Effector memory CD8-positive, alpha-beta T cell (primary cell): ENCODE results near the gene KCNIP3.

Source experiments
- ATAC-seq: fragments of 150-1000 bp; cut with Tn5 transposase; replicated peaks from 2 replicates; pipeline ENCODE4 v1.10.0; 2021; ENCODE audit warnings: mild to moderate bottlenecking, moderate library complexity
- DNase-seq, 3 experiments: peaks; one replicate each; pipeline ENCODE4 v3.0.0; 2021
- H3K27ac Mint-ChIP-seq, 2 donors: one replicate each; pipeline ENCODE4 v1.8.0; 2022; ENCODE audit warnings: mild to moderate bottlenecking in 2 of 2, mixed read lengths in 2 of 2, moderate library complexity in 2 of 2
- H3K27me3 Mint-ChIP-seq, 2 donors: one replicate each; pipeline ENCODE4 v1.8.0; 2022; ENCODE audit warnings: mixed read lengths in 2 of 2
- H3K36me3 Mint-ChIP-seq: one replicate; pipeline ENCODE4 v1.8.0; 2022; ENCODE audit warnings: mild to moderate bottlenecking, moderate library complexity, mixed read lengths; ENCODE audit not compliant: insufficient read depth
- H3K4me1 Mint-ChIP-seq, 2 donors: one replicate each; pipeline ENCODE4 v1.8.0; 2022; ENCODE audit warnings: low read depth in 2 of 2, mixed read lengths in 2 of 2
- H3K4me3 Mint-ChIP-seq, 2 donors: one replicate each; pipeline ENCODE4 v1.8.0; 2022; ENCODE audit warnings: mild to moderate bottlenecking in 2 of 2, mixed read lengths in 2 of 2, moderate library complexity in 2 of 2
- H3K9me3 Mint-ChIP-seq, 2 donors: one replicate each; pipeline ENCODE4 v1.8.0; 2022; ENCODE audit warnings: mixed read lengths in 2 of 2

The KCNIP3 gene

DNA sequence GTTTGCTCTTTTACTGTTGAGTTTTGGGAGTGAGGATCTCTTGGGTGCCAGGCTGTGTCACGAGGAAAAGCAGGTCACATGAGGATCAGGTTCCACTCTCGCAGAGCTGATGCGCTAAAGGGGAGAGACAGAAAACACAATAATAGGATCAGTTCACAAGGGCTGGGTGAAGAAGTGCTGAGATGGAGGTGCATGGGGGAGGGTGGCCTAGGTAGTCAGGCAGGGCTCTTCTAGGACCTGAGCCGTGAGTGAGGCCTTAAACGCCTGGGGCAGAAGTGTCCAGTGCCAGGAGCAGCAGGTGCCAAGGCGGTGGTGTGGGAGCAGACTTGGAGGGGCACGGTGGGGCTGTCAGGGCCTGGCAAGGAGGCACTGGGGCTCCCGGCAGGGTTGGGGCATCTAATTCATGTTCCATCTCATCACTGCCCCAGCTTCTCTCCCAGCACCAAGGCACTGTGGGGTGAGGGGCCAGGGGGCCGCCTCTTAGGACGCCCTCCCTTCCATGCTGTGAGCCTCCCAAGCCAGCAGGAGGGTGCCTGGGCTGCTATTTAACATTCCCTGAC, 9.3 kb downstream of the KCNIP3 start:
- ATAC-seq (no peak), DNase-seq (no peak)
- Mint-ChIP-seq H3K36me3 (no peaks in the 10 kb centered on the region), H3K27ac (no peak overlapping the region), H3K4me3 (no peak overlapping the region), H3K27me3 (peaks cover 0 to 27% of the 10 kb centered on the region in 2 donors), H3K9me3 (no peaks in the 10 kb centered on the region), H3K4me1 (no peaks in the 10 kb centered on the region)

DNA sequence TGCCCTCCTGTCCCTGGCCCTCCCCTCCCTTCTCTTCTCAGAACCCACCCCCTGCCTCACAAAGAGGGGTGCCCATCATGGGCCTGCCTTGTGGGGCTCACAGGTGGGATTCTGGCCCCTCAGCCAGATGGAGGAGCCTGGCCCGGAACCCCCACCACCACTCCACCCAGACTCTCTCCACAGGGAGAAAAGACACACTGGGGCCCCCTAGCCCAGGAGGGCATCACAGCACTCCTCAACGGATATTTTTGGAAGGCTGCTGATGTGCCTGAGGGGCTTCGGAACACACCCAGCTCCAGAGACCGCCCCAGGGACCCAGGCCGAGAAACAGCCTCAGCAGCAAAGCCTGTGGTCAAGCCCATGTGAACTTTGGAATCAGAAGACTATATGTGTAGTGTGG, 9.9 kb downstream of the KCNIP3 start:
- Mint-ChIP-seq H3K36me3 (no peaks in the 10 kb centered on the region), H3K4me3 (no peak overlapping the region), H3K27me3 (peaks cover 0 to 30% of the 10 kb centered on the region in 2 donors), H3K9me3 (no peaks in the 10 kb centered on the region), H3K27ac (no peak overlapping the region), H3K4me1 (no peaks in the 10 kb centered on the region)
- DNase-seq = no peak
- no peak for ATAC-seq

DNA sequence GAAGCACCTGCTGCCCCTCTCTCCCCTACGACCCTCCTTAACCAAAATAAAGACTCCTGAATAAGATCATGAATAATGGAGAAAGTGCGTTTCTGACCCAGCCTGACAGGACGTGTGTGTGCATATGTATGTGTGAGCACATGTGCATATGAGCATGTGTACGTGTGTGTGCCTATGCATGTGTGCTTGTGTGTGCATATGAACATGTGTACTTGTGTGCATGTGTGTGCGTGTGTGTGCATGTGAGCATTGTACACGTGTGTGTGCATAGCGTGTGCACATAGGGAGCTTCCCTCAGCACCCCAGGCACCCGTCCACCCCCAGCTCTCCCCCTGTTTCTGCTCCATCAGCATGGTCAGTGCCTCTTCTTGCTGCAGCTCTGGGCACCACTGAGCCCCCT, 10.7 kb downstream of the KCNIP3 start:
- DNase-seq = no peak
- no peaks in the 10 kb centered on the region for H3K36me3 Mint-ChIP-seq

DNA sequence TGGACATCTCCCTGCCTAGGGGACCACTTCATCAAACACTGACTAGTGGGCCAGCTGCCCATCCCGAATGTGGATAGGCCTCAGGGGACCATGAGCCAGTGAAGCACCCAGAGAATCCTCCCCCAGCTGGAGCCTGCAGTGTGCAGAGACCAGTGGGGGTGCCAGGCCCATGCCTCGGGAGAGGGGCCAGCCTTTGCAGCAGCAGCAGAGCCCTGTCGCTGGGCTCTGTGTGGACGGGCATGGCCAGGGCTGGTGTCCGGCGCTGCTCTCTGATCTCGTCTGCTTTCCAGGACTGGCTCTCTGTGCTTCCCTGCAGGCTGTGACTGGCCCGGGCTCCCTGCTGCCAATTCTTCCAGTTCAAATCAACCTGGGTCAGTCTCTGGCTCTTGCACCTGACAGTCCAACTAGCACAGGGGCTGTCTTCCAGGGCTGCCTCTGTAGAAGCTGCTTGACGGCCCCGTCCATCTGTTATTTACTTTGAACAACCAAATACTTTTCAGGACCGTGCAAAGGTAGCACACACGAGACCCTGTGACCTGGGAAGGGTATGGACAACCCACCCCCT, 11.4 kb downstream of the KCNIP3 start:
- no peak for ATAC-seq
- no peaks in the 10 kb centered on the region for H3K36me3 Mint-ChIP-seq
- H3K4me3 Mint-ChIP-seq = no peak overlapping the region
- peaks cover 0 to 36% of the 10 kb centered on the region in 2 donors for H3K27me3 Mint-ChIP-seq
- H3K27ac Mint-ChIP-seq = no peak overlapping the region
- H3K9me3 Mint-ChIP-seq = no peaks in the 10 kb centered on the region
- no peak for DNase-seq
- no peaks in the 10 kb centered on the region for H3K4me1 Mint-ChIP-seq

More for the DNA sequence above, 10.7 kb downstream of the KCNIP3 start:
- Mint-ChIP-seq H3K27me3 (peaks cover 0 to 34% of the 10 kb centered on the region in 2 donors), H3K4me3 (no peak overlapping the region), H3K27ac (no peak overlapping the region), H3K4me1 (no peaks in the 10 kb centered on the region), H3K9me3 (no peaks in the 10 kb centered on the region)
- ATAC-seq = no peak

DNA sequence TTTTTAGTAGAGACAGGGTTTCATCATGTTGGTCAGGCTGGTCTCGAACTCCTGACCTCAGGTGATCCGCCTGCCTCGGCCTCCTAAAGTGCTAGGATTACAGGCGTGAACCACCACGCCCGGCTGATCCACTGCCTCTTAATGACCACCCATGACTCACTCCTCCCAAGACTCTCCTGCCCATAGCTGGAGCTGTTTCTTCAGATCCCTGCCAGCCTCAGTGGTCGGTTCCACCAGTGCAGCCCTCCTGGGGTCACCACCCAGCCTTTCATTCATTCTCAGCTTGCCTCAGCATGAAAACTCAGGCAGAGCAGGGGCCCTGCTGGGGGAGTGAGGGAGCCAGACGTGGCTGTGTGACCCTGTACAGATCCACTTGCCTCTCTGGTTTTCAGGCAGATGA, 12.5 kb downstream of the KCNIP3 start:
- Mint-ChIP-seq H3K9me3 (no peaks in the 10 kb centered on the region), H3K36me3 (no peaks in the 10 kb centered on the region), H3K4me1 (peaks cover 0 to 2% of the 10 kb centered on the region in 2 donors), H3K27me3 (peaks cover 3 to 39% of the 10 kb centered on the region in 2 donors), H3K4me3 (no peak overlapping the region), H3K27ac (no peak overlapping the region)
- ATAC-seq = no peak
- no peak for DNase-seq

DNA sequence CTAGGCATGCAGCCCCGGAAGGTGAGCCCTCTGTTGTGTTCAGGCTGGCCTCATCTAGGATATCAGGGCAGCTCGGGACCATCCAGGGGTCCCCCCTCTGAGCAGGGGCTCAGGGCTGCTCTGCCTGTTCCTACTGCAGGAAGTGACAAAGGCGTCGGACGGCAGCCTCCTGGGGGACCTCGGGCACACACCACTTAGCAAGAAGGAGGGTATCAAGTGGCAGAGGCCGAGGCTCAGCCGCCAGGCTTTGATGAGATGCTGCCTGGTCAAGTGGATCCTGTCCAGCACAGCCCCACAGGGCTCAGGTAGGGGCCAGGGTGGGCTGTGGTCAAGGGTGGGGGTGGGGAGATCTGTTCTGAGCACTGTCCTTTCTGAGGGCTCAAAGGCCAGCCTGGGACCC, 13.1 kb downstream of the KCNIP3 start:
- Mint-ChIP-seq H3K4me1 (peaks cover 0 to 2% of the 10 kb centered on the region in 2 donors), H3K9me3 (no peaks in the 10 kb centered on the region), H3K27me3 (peaks cover 4 to 45% of the 10 kb centered on the region in 2 donors), H3K27ac (no peak overlapping the region), H3K36me3 (no peaks in the 10 kb centered on the region), H3K4me3 (no peak overlapping the region)
- DNase-seq (no peak), ATAC-seq (no peak)

DNA sequence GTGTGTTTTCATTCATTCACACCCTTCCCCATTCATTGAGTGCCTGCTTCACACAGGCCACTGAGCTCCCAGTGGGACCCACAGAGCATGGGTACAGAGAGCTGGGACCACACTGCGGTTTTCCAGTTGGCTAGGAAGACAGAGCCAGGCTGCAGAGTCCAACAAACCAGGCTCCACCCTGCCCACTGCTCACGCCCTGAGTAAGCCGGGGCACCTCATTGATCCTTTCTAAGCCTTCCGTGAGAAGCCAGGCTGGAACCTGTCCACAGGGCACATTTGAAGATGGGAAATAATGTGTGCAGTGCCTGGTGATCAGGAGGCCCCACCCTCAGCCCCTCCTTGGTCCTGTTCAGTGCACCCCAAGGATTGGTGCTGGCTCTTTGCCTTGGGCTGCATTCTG, 13.5 kb downstream of the KCNIP3 start:
- H3K4me1 Mint-ChIP-seq = peaks cover 0 to 2% of the 10 kb centered on the region in 2 donors
- ATAC-seq (no peak), DNase-seq (no peak)
- no peak overlapping the region for H3K4me3 Mint-ChIP-seq
- no peaks in the 10 kb centered on the region for H3K36me3 Mint-ChIP-seq
- H3K9me3 Mint-ChIP-seq = no peaks in the 10 kb centered on the region
- H3K27ac Mint-ChIP-seq = no peak overlapping the region
- H3K27me3 Mint-ChIP-seq = peaks cover 4 to 49% of the 10 kb centered on the region in 2 donors

DNA sequence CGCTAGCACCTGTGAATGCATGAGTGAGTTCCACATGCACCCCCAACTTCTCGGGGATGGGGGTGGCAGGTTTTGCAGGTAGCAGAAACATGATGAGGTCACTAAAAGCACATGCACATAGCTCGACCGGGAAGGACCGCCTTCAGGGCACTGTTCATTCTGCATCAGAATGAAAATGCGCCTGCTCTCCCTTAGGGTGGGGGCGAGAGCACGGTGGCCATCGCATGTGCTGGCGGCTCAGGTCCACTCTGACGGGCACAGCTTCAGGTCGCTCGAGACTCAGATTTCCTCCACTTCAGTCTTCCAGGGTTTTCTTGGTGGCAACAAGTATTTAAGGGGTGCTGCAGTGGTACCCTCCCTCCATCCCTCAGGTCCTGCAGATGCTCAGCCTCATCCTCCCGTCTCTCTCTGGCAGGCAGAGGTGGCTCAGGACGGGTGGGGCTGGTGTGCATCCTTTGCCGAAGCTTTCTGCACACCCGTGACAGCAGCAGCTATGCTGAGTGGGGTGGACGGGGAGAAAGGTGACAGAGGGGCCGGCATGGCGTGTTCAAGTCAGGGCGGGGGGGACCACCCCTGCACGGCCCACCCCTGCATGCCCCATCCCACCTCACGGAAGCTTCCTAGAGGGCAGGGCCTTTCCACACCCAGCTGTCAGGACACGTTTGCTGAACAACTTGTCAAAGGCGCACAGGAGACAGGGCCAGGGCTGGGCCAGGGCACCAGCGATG, 14.8 kb downstream of the KCNIP3 start:
- Mint-ChIP-seq H3K4me1 (peaks cover 0 to 3% of the 10 kb centered on the region in 2 donors), H3K4me3 (no peak overlapping the region), H3K27ac (no peak overlapping the region), H3K27me3 (peaks cover 4 to 61% of the 10 kb centered on the region in 2 donors), H3K36me3 (no peaks in the 10 kb centered on the region), H3K9me3 (no peaks in the 10 kb centered on the region)
- no peak for ATAC-seq
- no peak for DNase-seq

DNA sequence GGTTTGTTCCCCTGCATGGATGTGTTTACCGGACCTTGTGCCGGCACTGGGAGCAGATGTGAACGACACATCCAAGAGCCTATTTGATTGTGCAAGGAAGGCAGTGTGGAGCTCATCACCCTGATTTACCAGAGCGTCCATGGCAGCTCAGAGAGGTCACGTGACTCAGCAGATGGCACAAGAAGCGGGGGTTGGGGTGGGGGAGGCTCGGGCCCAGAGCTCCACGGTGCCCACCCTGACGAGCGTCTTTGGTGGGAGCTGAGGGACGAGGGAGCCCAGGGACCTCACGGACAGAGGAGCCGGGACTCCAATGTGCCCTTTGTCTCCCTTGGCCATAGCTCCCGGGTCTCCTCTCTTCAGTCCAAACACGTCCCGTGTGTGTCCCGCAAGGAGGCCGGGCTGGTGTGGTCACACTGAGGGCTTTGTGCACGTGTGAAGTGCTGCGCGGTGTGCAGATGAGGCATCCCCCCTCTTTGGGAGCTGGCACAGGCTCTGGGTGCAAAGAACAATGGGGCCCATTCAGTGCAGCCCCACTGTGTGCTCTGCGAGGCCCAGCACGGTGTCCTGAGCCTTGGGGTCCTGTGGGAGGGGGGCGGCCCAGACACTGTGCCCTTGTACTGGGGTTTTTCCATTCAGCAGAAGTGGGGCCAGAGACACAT, 15.5 kb downstream of the KCNIP3 start:
- Mint-ChIP-seq H3K27me3 (peaks cover 4 to 68% of the 10 kb centered on the region in 2 donors), H3K4me1 (peaks cover 0 to 3% of the 10 kb centered on the region in 2 donors), H3K27ac (no peak overlapping the region), H3K9me3 (no peaks in the 10 kb centered on the region), H3K36me3 (no peaks in the 10 kb centered on the region), H3K4me3 (no peak overlapping the region)
- DNase-seq = no peak
- no peak for ATAC-seq

DNA sequence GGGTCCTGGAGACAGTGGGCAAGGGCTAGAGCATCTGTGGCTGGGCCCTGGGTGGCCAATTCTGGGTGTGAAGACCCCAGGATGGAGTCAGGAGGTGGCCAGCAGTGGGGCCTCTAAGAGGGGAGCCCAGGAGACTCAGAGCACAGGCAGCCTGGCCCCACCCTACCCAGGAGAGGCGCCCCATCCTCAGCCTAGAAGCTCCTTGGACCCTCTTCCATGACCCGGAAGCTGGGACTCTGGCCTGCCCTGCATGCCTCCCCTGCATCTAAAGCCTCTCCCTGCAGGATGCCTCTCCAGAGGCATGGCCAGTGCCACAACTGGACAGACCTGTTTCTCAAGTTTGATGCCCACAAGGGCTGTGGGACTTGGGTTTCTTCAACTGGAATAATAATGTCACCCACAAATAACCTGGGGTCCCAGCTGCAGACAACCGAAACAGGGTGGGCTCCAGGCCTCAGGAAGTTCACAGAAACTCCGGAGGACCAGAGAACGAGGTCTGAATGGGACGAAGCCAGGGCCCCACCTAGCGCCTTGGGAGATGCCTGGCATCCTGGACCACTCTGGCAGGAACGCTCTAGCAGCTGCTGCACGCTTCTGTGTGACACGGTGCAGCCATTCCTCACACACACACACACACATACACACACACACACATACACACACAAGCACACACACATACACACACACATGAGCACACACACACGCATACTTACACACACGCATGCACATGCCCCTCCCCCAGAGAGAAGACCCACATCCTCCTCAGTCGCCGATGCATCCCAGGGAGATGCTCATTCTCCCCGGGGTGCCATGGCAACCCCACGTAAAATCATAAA, 16.4 kb downstream of the KCNIP3 start:
- Mint-ChIP-seq H3K4me1 (peaks cover 0 to 3% of the 10 kb centered on the region in 2 donors), H3K27ac (no peak overlapping the region), H3K4me3 (no peak overlapping the region), H3K27me3 (peaks cover 4 to 77% of the 10 kb centered on the region in 2 donors), H3K36me3 (no peaks in the 10 kb centered on the region), H3K9me3 (no peaks in the 10 kb centered on the region)
- DNase-seq (no peak), ATAC-seq (no peak)

DNA sequence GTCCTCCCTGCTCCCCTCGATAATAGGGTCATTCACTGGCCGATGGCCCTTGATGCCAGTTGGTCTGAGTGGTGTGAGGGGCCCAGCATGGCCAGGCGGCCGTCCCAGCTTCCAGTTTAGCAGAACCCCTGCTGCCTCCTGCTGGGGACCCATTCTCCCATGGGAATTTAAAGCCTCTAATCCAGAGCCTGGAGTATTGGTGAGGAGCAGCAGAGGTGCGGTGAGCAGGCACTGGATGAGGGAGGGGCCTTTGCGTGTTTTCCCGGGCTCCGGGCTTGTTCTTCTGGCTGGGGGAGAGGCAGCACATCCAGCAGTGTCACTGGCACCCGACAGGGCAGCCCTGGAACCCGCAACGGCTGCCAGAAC, 17.4 kb downstream of the KCNIP3 start:
- ATAC-seq (no peak), DNase-seq (no peak)
- no peaks in the 10 kb centered on the region for H3K9me3 Mint-ChIP-seq
- H3K4me1 Mint-ChIP-seq = peaks cover 0 to 3% of the 10 kb centered on the region in 2 donors
- H3K27ac Mint-ChIP-seq = no peak overlapping the region
- H3K36me3 Mint-ChIP-seq = peaks cover 3% of the 10 kb centered on the region
- peaks cover 4 to 81% of the 10 kb centered on the region in 2 donors for H3K27me3 Mint-ChIP-seq
- H3K4me3 Mint-ChIP-seq = no peak overlapping the region

DNA sequence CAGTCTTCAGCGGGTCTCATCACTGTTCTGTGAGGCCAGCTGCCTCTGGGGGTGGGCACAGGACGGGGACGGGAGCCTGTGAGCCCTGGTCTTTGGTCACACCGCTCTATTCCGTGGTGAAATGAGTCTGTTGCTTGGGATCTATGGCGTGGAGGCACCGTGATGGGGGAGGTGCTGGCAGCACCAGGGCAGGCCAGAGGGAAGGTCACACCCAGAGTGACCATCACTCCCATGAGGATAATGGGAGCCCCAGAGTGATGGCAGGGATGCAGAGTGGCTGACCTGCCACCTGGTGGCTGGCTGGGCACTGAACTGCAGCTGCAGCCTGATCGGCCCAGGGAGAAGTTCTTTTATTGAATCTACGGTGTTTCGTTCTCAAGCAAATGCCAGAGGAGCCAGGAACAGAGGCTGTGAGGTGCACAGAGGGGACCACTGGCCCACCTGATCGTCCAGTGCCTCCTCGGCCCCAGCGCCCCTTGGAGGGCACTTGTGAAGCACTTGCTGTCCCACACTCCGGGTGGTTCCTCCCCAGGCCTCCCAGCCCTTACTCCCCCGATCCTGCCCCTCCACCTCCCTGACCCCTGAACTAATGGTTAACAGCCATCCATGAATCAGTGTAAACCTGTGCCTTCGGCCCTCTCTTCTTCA, 17.9 kb downstream of the KCNIP3 start:
- no peak for DNase-seq
- H3K27me3 Mint-ChIP-seq = peaks cover 4 to 76% of the 10 kb centered on the region in 2 donors
- no peak for ATAC-seq
- H3K4me3 Mint-ChIP-seq = no peak overlapping the region
- no peaks in the 10 kb centered on the region for H3K9me3 Mint-ChIP-seq
- peaks cover 0 to 3% of the 10 kb centered on the region in 2 donors for H3K4me1 Mint-ChIP-seq
- H3K27ac Mint-ChIP-seq = no peak overlapping the region
- peaks cover 3% of the 10 kb centered on the region for H3K36me3 Mint-ChIP-seq
